HG02852 (cell line): ENCODE results near the gene PRKCB.
"Not testable (repeated sequence)": the region's sequence is repeated elsewhere in the genome, so short reads cannot be mapped to it uniquely, and the experiment has no call there.

Experiments used
- ATAC-seq: cut with Tn5 transposase; IDR thresholded peaks from one replicate; pipeline ENCODE4 v1.9.1; 2021; ENCODE audit warnings: mild to moderate bottlenecking, moderate library complexity; ENCODE audit not compliant: unreplicated experiment

The PRKCB gene

DNA sequence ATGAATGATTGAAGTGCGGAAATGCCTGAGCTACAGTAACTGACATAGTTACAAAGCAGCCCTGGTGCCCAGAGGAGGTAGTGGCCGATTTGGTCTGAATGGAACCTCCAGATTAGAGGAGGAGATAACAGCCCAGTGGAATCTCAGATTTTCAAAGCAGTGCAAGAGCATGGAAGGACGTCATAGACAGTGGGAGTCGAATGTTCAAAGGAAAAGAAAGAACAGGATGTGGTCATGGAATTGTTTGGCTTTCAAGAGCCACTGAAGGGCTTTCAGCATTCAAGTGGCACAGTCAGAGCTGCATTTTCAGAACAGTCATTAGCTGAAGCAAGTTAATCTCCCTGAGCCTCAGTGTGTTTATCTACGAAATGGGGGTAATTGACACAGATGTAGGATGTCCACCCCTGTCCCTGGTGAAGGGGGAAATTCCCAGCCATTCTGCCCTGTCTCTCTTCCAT lies 315.7 kb downstream of the PRKCB start:
- no peak for ATAC-seq

DNA sequence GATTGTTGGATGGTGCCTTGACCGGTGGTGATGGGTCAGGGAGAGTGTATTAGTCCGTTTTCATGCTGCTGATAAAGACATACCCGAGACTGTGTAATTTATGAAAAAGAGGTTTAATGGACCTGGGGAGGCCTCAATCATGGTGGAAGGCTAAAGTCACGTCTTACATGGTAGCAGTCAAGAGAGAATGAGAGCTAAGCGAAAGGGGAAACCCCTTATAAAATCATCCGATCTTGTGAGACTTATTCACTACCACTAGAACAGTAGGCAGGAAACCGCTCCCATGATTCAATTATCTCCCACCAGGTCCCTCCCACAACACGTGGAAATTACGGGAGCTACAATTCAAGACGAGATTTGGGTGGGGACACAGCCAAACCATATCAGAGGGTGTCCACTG lies 316.3 kb downstream of the PRKCB start:
- not testable (repeated sequence) for ATAC-seq

DNA sequence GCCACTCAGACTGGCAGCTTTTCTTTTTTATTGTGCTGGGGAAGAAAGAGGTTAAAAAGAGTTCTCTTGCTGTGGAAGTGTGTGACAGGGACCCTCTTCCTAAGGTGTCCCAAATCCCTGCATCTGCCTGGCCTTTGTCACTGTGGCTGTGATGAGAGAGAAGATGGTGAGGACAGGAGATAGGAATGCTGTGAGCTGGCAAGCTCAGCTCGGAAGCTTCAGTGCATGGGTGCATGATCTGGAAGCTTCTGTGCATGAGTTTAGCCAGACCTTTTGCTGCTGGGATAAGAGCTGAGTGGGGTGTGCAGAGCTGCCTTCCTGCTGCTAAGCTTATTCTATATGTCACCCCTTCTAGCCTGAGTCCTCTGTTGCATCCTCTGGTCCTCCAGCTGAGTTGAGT lies 317.0 kb downstream of the PRKCB start:
- ATAC-seq = no peak

DNA sequence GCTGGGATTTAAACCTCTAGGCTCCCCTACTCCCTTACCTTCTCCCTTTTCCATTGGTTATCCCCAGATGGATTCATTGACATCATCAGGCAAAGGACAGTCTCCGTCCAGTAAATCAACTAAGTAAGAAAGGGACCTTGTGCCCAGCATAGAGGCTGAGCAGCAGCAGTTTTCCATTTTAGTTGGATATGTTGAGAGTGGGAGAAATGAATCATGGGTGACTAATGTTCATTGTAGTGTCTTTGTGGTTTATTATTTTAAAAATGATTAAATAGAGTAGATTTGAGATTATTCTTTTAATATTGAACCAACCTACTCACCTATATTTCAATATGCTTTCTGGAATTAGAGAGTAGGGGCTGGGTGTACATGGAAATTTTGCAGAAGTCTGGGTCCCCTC lies 321.0 kb downstream of the PRKCB start:
- no peak for ATAC-seq

DNA sequence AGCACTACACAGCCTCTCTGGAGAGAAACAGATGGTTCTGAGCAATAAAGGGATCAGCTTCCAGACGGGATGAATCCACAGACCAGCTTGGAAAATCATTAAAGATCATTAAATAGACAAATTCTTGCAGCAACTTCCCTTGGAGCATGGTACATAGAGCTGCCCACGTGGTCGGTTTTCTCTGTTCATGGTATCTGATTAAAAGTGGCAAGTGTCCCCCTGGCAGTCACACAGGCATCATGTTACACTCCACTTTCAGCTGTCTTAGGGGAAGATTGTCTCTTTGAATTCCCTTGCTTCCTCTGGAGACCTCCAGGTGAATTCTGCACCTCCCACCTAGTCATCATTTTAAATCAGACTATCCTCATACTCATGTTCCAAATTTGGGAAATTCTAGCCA lies 328.2 kb downstream of the PRKCB start:
- ATAC-seq = no peak

DNA sequence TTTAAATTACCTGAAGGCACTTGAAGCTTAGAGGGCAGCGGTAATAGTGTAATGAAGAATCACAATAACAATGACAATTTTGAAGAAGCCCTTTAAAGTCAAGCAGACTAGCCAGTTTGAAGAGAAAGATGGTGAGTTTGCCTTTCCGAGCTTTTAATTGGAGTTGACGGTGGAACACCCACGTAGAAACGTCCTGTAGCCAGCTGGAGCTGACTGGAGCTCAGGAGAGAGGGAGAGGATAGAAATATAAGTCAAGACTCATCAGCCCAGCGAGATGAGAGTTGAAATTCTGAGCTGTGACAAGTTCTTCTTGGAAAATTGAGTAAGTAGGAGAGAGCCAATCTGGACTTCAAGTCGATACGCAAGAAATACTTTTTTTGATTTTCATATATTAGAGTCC lies 328.6 kb downstream of the PRKCB start:
- no peak for ATAC-seq

DNA sequence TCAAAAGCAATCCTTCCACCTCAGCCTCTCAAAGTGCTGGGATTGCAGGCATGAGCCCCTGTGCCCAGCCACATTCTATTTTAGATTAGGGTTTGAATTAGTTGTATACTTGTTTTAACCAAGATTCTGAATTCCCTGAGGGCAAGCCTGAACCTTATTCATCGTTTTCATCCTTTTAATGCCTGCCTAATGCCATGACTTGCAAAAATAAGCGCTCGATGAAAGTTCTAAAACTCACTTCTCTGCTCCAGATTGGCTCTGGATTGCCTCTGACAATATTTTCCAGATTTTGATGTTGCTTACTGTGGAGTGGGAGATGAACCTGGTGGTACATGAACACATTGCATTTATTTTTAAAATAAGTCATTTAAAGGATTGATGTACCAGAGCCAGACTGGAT lies 329.5 kb downstream of the PRKCB start:
- ATAC-seq = no peak

DNA sequence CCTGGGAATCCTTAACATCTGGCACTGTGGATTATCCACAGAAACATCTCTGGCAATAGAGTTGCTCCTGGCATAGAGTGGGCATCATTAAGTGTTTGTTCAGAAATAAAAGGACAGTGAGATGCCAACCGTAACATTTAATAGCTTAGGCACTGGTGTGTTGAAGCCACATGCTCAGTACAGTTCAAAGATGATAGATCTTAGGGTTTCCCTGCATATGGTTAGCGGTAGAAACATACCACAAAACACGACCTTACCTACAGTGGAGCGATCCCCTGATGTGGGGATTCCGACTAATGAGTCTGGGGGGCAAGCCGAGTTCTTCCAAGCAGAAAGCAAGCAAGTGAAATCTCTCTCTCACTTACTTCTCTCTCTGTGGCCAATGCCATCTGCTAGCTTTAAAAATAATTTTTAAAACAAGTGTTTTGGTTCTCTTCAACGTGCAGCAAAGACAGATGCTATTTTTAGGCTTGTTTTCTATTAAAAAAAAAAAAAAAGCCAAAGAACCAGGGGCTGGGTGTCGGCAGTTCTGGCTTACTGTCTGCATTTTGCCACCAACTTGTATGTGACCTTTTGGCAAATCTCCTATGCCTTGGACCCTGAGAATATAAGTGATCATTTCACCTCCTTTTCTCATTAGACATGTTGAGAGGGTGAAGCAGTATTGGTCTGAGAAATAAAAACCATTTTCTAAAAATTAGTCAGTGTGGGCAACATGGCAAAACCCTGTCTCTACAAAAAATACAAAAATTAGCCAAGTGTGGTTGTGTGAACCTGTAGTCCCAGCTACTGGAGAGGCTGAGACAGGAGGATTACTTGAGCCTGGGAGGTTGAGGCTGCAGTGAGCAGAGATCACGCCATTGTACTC lies 331.1 kb downstream of the PRKCB start:
- ATAC-seq = no peak

DNA sequence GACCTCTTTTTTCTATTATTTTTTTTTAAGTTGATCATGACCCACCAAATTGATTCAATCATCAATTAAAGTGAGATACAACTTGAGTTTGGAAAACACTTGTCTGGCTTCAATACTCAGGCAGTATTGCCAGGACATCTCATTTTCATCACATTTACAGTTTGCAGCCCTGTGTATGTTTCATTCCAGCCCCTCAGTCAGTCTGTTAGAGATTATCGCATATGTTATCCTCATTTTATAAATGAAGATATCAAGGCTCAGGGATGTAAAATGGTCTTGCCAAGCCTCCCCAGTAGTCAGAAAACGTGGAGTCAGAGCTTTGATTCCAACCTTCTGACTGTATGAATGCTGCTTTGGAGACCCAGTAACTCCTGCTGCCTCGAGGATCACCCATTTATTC lies 333.1 kb downstream of the PRKCB start:
- ATAC-seq = no peak

DNA sequence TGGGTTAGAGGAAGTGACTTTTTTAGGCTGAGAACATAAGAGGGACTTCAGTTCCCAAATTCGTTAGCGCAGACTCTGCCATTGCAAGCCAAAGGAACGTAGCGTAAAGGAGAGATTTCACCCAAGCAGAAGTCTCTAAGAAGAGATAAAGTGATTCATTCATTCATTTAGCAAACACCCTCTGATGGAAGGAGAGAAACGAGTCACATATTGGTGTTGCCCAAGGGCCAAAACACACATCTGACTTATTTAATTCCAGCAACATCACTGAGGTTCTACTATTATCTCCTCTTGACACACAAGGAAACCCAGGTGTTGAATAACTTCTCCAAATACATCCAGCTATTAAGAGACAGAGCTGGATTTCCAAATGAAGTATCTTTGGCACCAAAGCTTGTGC lies 334.6 kb downstream of the PRKCB start:
- no peak for ATAC-seq

DNA sequence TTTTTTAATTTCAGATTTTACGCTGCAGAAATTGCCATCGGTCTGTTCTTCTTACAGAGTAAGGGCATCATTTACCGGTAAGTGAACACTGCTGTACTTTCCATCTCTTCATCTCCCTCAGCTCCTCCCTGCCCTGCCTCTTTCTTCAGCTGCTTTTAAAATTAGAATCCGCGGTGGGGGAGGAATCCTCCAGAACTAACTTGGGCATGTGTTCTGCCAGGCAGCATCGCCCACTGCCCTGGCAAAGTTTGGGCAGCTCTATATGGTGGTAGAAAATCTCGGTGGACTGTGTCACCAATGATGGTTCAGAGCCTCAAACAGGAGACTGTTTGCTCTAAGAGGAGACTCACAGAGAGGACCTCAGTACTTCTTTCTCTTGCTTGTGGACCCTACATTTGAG lies 338.7 kb downstream of the PRKCB start:
- ATAC-seq = no peak

DNA sequence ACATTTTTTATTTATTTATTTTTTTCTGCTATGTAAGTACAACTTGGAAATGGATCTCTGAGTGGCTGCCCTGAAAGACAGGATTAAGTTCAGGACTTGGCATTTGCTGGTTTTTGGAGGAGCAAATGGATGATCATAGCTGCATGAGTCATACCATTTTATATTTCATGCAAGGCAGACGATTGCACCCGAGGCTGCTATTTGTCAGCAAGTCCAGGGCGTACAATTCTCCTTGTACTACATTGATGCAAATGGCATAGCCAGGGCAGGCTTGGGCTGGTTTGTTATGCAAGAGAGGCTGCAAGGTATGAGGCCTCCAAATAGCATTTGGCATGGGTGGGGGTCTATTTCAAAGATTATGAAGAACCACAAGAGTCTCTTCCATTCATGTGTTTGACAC lies 339.2 kb downstream of the PRKCB start:
- no peak for ATAC-seq

DNA sequence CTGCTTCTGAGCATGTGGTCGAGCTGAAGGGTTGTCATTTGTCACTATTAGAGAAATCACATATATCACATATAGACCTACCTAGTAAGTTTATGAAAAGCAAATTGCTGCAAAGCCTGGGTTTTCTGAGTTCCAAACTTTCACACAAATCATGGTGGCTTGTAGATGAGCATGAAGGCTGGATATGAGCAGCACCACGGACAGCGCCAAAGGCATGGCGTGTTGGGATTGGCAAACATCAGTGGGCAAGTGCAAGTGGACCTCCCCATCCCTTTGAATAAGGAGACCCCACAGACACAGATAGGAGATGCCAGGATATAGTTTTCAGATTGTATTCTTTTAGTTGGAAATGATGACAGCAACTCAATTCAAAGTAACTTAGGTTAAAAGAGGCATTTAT lies 342.7 kb downstream of the PRKCB start:
- ATAC-seq = no peak

DNA sequence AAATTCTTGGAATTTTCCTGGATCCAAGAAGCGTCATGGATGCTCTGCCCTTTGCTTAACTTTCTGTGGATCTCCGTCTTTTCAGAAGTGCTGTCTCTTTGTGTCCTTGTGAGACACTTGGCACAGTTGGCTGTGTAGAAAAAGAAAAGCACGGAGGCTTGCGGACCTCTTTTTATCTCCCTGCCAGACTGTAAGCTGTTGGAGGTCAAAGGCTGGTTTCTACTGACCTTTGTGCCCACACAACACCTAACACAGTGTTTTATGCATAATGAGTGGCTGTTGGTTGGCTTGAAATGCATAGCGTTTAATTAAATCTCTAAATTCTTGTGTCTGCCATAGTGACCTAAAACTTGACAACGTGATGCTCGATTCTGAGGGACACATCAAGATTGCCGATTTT lies 344.7 kb downstream of the PRKCB start:
- no peak for ATAC-seq

DNA sequence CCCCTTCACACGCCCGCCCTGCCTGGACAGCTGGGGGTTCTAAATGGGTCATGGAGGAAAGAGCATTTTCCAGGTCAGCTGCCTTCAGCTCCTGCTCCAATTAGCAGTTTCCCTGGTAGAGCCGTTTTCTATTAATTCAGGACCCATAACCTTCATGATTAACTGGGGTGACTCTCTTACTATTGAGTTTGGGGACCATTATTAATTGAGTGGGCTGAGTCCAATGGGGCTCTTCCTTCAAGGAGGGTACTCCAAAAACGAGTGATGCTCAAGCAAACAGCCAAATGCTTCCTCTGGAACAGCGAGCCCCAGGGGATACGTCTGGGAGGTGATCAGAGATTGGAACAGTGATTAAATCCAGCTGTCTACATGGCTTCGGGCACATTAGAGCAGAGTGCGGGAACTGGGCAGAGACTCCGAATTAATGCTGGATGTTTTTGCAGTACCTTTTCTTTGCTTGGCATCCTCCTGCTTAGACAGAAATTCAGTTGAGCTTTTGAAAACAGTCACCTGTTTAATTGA lies 352.3 kb downstream of the PRKCB start:
- ATAC-seq = no peak

DNA sequence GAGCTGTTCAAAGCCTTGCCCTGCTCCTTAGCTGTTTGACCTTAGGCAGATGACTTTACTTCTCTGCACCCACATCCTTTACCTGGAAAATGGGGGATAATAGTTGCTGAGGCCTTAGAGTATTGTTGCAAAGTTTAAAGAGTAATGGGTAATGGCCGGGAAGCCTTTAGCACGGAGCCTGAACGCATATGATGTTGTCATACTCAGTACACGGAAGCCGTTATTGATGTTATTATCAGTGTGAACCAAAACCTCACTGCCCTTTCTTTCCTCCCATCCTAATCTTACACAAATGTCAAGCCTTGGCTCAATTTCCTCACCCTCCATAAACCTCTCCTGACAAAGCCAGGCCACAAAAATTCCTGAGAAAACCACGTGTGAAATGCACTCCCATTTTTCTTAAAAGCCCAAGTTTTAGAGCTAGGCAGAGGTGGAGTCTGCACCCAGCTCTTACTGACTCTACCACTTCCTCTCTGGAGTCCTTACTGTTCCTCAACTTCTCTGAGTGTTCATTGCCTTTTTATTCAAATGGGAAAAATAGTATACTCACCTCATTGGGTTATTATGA lies 353.1 kb downstream of the PRKCB start:
- ATAC-seq = no peak

DNA sequence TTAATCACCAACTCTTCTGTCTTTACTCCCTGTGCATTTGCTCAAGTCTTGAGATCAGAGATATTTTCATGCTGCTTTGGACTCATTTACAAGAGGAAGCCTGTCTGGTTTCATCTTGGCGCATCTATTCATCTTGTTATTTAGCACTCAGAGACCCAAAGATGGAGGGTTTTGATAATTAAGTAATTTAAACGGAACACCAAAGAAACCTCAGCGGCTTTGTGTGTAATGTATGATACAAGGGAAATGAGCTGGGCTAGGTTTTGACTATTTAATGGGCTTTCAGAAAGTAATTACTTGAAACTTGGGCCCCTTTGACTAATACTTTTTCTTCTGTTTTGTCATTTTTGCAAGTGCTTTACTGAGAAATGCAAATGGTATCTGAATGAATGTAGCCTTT lies 354.2 kb downstream of the PRKCB start:
- ATAC-seq = no peak

DNA sequence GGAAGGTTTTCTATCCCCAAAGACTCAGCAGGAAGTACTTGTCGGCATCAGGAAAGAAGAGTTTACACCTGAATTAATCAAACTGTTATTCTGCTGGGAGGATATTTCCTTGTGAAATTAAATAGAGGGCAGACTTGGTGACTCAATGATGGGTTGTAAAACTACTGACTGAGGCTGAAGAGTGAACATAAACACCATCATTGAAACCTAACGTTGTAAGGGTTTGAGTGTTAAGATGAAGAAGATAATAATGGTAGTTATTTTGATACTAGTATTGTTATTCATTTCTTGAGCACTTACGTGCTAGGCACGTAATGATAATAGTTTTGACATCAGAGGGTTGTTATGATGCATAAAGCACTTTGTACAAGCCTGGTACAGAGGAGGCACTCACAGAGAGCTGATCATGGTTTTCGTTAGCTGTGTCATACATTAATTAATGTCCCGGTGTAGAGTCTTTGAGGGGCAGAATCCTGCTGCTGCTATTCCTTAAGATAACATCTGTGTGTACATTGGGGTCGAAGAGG lies 356.2 kb downstream of the PRKCB start:
- ATAC-seq = no peak

DNA sequence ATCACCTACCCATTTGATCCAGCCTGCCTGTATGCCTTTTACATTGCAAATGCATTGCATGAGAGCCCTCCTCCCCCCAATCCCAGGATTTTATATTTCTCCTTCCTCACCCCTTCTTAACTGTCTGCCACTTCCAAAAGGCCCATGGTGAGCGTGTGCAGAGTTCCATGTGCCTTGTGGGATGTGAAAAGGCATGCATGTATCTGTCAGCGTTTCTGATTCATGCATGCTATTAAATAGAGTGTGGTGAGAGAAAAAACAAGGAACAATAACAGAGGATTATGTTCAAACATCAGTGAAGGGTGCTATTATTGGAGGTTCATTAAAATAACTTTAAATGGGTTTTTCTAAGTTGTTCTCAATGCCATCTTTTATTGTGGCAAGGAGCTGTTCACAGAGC lies 359.4 kb downstream of the PRKCB start:
- ATAC-seq = no peak

DNA sequence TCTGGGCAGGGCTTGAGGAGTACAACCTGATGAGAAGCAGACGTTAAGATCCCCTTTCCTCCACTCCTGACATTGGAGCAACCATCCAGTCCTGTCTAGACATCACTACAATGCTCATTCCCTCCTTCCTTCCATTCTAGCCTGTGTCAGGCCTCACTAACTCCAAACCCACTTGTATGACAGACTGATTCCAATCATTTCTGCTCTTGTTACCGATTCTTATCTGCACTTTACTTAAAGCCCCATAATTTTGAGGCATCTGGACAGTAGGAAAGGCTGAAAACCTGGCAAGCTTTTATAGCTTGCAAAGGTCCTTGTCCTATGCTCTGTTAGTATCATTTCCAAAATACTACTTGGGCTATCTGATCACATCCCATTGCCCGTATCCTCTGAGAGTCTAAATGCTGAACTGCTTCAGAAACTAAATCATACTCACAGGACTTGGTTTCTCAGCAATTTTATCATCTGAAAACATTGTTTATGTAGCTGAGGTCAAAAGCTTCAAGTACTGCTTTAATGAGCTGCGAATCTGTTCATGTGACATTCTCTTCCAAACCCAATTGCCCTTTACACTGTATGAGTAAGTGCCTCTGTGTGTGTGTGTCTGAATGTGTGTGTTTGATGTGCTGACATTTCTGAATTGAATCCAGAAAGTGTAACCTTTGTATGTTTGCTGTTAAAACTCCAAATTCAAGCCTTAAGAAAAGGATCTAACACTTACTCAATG lies 363.2 kb downstream of the PRKCB start:
- no peak for ATAC-seq

DNA sequence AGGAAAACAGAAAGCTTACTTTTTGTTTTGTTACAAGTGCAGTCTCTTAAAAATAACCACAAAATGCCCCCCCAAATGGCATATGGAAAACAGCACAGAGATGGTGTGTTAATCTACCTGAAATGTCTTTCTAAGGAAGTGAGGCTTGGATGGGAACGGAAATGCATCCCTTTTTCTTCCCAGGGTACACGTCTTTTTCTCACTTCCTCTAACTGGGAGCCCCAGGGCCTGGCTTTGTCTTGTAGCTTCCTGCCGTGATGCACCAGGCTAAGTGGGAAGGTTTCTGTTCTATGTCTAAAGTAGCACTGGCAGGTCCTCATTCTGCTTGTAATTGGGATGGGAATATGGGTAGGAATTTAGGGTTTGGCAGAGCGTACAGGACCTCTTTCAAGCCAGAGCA lies 367.9 kb downstream of the PRKCB start:
- no peak for ATAC-seq
